CD14-positive monocyte (primary cell): ENCODE results near the gene KIF1A. TPM values are rescaled to one million over a fixed set of nuclear protein-coding genes. Genes with fewer than 3 reads are reported as not detected.

Experiments
- DNase-seq, 3 donors: peaks; one replicate each; pipeline ENCODE4 v3.0.0-alpha.2; 2011 to 2022
- H2AFZ ChIP-seq: 2 replicates; pipeline ENCODE4 v1.6.0; 2012; ENCODE audit warnings: mild to moderate bottlenecking, low read depth, low read length, inconsistent platforms; ENCODE audit not compliant: insufficient read depth, poor library complexity, severe bottlenecking
- H3K27ac ChIP-seq, 2 donors: 1 replicate in 1 of 2; 2 replicates in 1 of 2; pipeline ENCODE4 v1.5.1; 2012 to 2013; ENCODE audit warnings: low read length in 2 of 2, control low read depth in 1 of 2, inconsistent platforms in 1 of 2, low read depth in 1 of 2, mild to moderate bottlenecking in 1 of 2
- H3K27me3 ChIP-seq, 2 donors: one replicate each; pipeline versions ENCODE4 v1.6.0 to v1.6.1; 2011 to 2013; ENCODE audit warnings: low read length in 2 of 2; ENCODE audit not compliant: control insufficient read depth in 2 of 2, insufficient read depth in 2 of 2
- H3K36me3 ChIP-seq, 2 donors: replicated peaks in 1 of 2; 1 replicate in 1 of 2; 2 replicates in 1 of 2; pipeline versions ENCODE4 v1.5.1 to v1.6.1; 2012 to 2013; ENCODE audit warnings: low read length in 2 of 2, control low read depth in 1 of 2, inconsistent platforms in 1 of 2, mild to moderate bottlenecking in 1 of 2; ENCODE audit not compliant: insufficient read depth in 2 of 2, control insufficient read depth in 1 of 2
- H3K4me1 ChIP-seq, 2 donors: 1 replicate in 1 of 2; 2 replicates in 1 of 2; pipeline versions ENCODE4 v1.5.1 to v1.6.1; 2012 to 2013; ENCODE audit warnings: low read length in 2 of 2, control low read depth in 1 of 2, inconsistent platforms in 1 of 2, mild to moderate bottlenecking in 1 of 2, moderate library complexity in 1 of 2; ENCODE audit not compliant: insufficient read depth in 2 of 2, control insufficient read depth in 1 of 2
- H3K4me2 ChIP-seq: replicated peaks from 2 replicates; pipeline ENCODE3; 2012; ENCODE audit warnings: low read length, moderate library complexity, mild to moderate bottlenecking; ENCODE audit not compliant: poor library complexity, severe bottlenecking; ENCODE audit errors: extremely low read depth
- H3K4me3 ChIP-seq, 3 experiments: fragments of 200-600 bp in 1 of 3; sonication (generic) in 1 of 3; replicated peaks in 1 of 3; 1 replicate in 2 of 3; 2 replicates in 1 of 3; pipeline ENCODE4 v1.5.1; 2011 to 2013; ENCODE audit warnings: low read length in 3 of 3, mild to moderate bottlenecking in 3 of 3, control low read depth in 2 of 3, low read depth in 2 of 3, inconsistent platforms in 1 of 3, moderate library complexity in 1 of 3
- H3K79me2 ChIP-seq: 2 replicates; pipeline ENCODE4 v1.6.0; 2012; ENCODE audit warnings: mild to moderate bottlenecking, control low read depth, inconsistent platforms, low read length, moderate library complexity; ENCODE audit not compliant: insufficient read depth
- H3K9ac ChIP-seq: 2 replicates; pipeline ENCODE4 v1.6.0; 2017; ENCODE audit warnings: low read length, mild to moderate bottlenecking; ENCODE audit not compliant: insufficient read depth, poor library complexity, severe bottlenecking
- H3K9me3 ChIP-seq, 2 donors: replicated peaks in 1 of 2; 1 replicate in 1 of 2; 2 replicates in 1 of 2; pipeline versions ENCODE4 v1.5.1 to v1.6.1; 2012 to 2013; ENCODE audit warnings: low read length in 2 of 2, control low read depth in 1 of 2; ENCODE audit not compliant: control insufficient read depth in 1 of 2, insufficient read depth in 1 of 2
- H4K20me1 ChIP-seq: 2 replicates; pipeline ENCODE4 v1.6.0; 2012; ENCODE audit warnings: mild to moderate bottlenecking, low read length, control low read depth, moderate library complexity; ENCODE audit not compliant: insufficient read depth
- H3K27ac Mint-ChIP-seq, 7 donors: one replicate each; pipeline ENCODE4 v1.8.0; 2020; ENCODE audit warnings: mild to moderate bottlenecking in 7 of 7, mixed read lengths in 7 of 7, moderate library complexity in 6 of 7, inconsistent platforms in 2 of 7
- H3K27me3 Mint-ChIP-seq, 3 donors: one replicate each; pipeline ENCODE4 v1.8.0; 2021 to 2022; ENCODE audit warnings: low read depth in 3 of 3, mild to moderate bottlenecking in 3 of 3, mixed read lengths in 3 of 3, moderate library complexity in 3 of 3, inconsistent platforms in 1 of 3
- H3K36me3 Mint-ChIP-seq, 2 donors: one replicate each; pipeline ENCODE4 v1.8.0; 2020; ENCODE audit warnings: mixed read lengths in 2 of 2, inconsistent platforms in 1 of 2, mild to moderate bottlenecking in 1 of 2
- H3K4me1 Mint-ChIP-seq: one replicate; pipeline ENCODE4 v1.8.0; 2020; ENCODE audit warnings: mild to moderate bottlenecking, mixed read lengths
- H3K4me3 Mint-ChIP-seq, 2 donors: one replicate each; pipeline ENCODE4 v1.8.0; 2020; ENCODE audit warnings: mild to moderate bottlenecking in 2 of 2, mixed read lengths in 2 of 2, moderate library complexity in 1 of 2
- H3K9me3 Mint-ChIP-seq, 7 donors: one replicate each; pipeline ENCODE4 v1.8.0; 2020 to 2022; ENCODE audit warnings: mixed read lengths in 7 of 7, mild to moderate bottlenecking in 6 of 7, moderate library complexity in 6 of 7, inconsistent platforms in 2 of 7
- CTCF ChIP-seq: fragments of 200-600 bp; IDR thresholded peaks from one replicate; pipeline ENCODE4 v1.8.0; 2022; ENCODE audit warnings: antibody characterized with exemption, mild to moderate bottlenecking
- WGBS: methylation state at CpG from one replicate; pipeline ENCODE4 v1.1.5; 2013; ENCODE audit warnings: missing lambda C conversion rate; ENCODE audit not compliant: insufficient coverage; 5-methylcytosine and 5-hydroxymethylcytosine counted together
- intact Hi-C, 2 donors: fragments of 100-400 bp; cut with micrococcal nuclease; formaldehyde crosslinking; loops; one replicate each; pipeline versions ENCODE4 v1.15.0 to v1.15.1; 2023
- polyA plus RNA-seq, 3 donors: library from polyadenylated mRNA; depleted of rRNA in 1 of 3; unstranded in 2 of 3; stranded (reverse) in 1 of 3; fragments of 300-500 nt in 2 of 3; fragments of >200 nt in 1 of 3; fragmentation: Illumina TruSeq in 2 of 3; gene quantifications; 1 replicate in 2 of 3; 2 replicates in 1 of 3; pipeline ENCODE4 v1.2.3, GENCODE V29; 2012 to 2021

The KIF1A gene
- polyA plus RNA-seq, 3 donors, result not detected

GRCh38 chr2:240670950-240671349, 149.1 kb downstream of the KIF1A start:
- H3K9me3 ChIP-seq, result no peaks in the 10 kb centered on the region
- H3K4me2 ChIP-seq, result no peak overlapping the region
- intact Hi-C loops, result no loop called here
- no peak for DNase-seq
- TF ChIP-seq CTCF, result no peak
- Mint-ChIP-seq H3K36me3 (no peaks in the 10 kb centered on the region), H3K27ac (no peak overlapping the region), H3K4me3 (no peak overlapping the region), H3K4me1 (no peaks in the 10 kb centered on the region), H3K9me3 (peaks cover 0 to 3% (median 0%) of the 10 kb centered on the region in 7 donors), H3K27me3 (peaks cover 52 to 72% (median 57%) of the 10 kb centered on the region in 3 donors)
- H3K27me3 ChIP-seq, result peaks cover 25 to 47% of the 10 kb centered on the region in 2 donors
- 85% methylated on average over 4 of the region's 4 CpGs for WGBS
- H3K4me3 ChIP-seq, result no peak overlapping the region
- H2AFZ ChIP-seq, result no peak overlapping the region
- H3K9ac ChIP-seq, result no peak overlapping the region
- no peaks in the 10 kb centered on the region for H3K79me2 ChIP-seq
- H3K4me1 ChIP-seq, result no peaks in the 10 kb centered on the region
- H3K27ac ChIP-seq, result no peak overlapping the region
- H3K36me3 ChIP-seq, result no peaks in the 10 kb centered on the region
- no peaks in the 10 kb centered on the region for H4K20me1 ChIP-seq

- Mint-ChIP-seq H3K4me1 (no peaks in the 10 kb centered on the region), H3K27me3 (peaks cover 56 to 75% (median 57%) of the 10 kb centered on the region in 3 donors), H3K27ac (no peak overlapping the region), H3K9me3 (peaks cover 0 to 3% (median 0%) of the 10 kb centered on the region in 7 donors), H3K36me3 (no peaks in the 10 kb centered on the region), H3K4me3 (no peak overlapping the region)
- Histone ChIP-seq H4K20me1 (no peaks in the 10 kb centered on the region), H3K27ac (no peak overlapping the region), H3K4me3 (no peak overlapping the region), H3K4me2 (no peak overlapping the region), H3K36me3 (no peaks in the 10 kb centered on the region), H3K27me3 (peaks cover 27 to 52% of the 10 kb centered on the region in 2 donors), H3K79me2 (no peaks in the 10 kb centered on the region), H3K4me1 (no peaks in the 10 kb centered on the region), H3K9ac (no peak overlapping the region), H2AFZ (no peak overlapping the region), H3K9me3 (no peaks in the 10 kb centered on the region)
- no peak for DNase-seq
- TF ChIP-seq CTCF, result no peak
- intact Hi-C loops, result no loop called here
- 93% methylated on average over 7 of the region's 7 CpGs for WGBS
These were observed 149.6 kb downstream of the KIF1A start for GRCh38 chr2:240670402-240670801.
